Stimulated activated CD8-positive, alpha-beta memory T cell treated with anti-CD3 and anti-CD28 coated beads, Interleukin-7, amount 100 ng/mL, for 24 hours (primary cell): ENCODE results near the gene GRIK4.

Experiments used
- DNase-seq: peaks from one replicate; pipeline ENCODE4 v3.0.0-alpha.2; 2020; ENCODE audit warnings: low read depth

GRIK4 gene

GRCh38 chr11:120956710-120957495, 445.4 kb downstream of the GRIK4 start:
- DNase-seq: no peak

GRCh38 chr11:120958185-120958584, 446.6 kb downstream of the GRIK4 start:
- no peak for DNase-seq

- no peak for DNase-seq
Measured at GRCh38 chr11:120959189-120959588, 447.6 kb downstream of the GRIK4 start.

- DNase-seq: no peak
Measured at GRCh38 chr11:120964857-120965256, 453.3 kb downstream of the GRIK4 start.

- no peak for DNase-seq
Measured at GRCh38 chr11:120966840-120967239, 455.3 kb downstream of the GRIK4 start.

GRCh38 chr11:120969993-120970392, 458.4 kb downstream of the GRIK4 start:
- no peak for DNase-seq

- no peak for DNase-seq
Measured at GRCh38 chr11:120971825-120972224, 460.3 kb downstream of the GRIK4 start.

GRCh38 chr11:120972621-120973020, 461.1 kb downstream of the GRIK4 start:
- DNase-seq: no peak

GRCh38 chr11:120973501-120973900, 462.0 kb downstream of the GRIK4 start:
- DNase-seq: no peak

- DNase-seq: no peak
Measured at GRCh38 chr11:120974466-120974865, 462.9 kb downstream of the GRIK4 start.

GRCh38 chr11:120974965-120975364, 463.4 kb downstream of the GRIK4 start:
- DNase-seq: no peak

- no peak for DNase-seq
Measured at GRCh38 chr11:120977266-120978137, 466.0 kb downstream of the GRIK4 start.

- DNase-seq: no peak
Measured at GRCh38 chr11:120978701-120979100, 467.2 kb downstream of the GRIK4 start.

- no peak for DNase-seq
Measured at GRCh38 chr11:120985718-120986569, 474.4 kb downstream of the GRIK4 start.

- DNase-seq: no peak
Measured at GRCh38 chr11:120988603-120989002, 477.1 kb downstream of the GRIK4 start.

GRCh38 chr11:120991830-120992686, 480.5 kb downstream of the GRIK4 start:
- no peak for DNase-seq

- DNase-seq: no peak
Measured at GRCh38 chr11:120994091-120994859, 482.7 kb downstream of the GRIK4 start.

- DNase-seq: no peak
Measured at GRCh38 chr11:120995184-120995583, 483.6 kb downstream of the GRIK4 start.

- DNase-seq: no peak
Measured at GRCh38 chr11:120996973-120997372, 485.4 kb downstream of the GRIK4 start.

- no peak for DNase-seq
Measured at GRCh38 chr11:120998581-120998980, 487.0 kb downstream of the GRIK4 start.
